NT2/D1 (cell line): ENCODE results near the gene PCNA.

ENCODE experiments used
- SUZ12 ChIP-seq: IDR thresholded peaks from 2 replicates; pipeline ENCODE4 v1.6.1; 2011; ENCODE audit not compliant: insufficient read length, insufficient read depth; ENCODE audit errors: extremely low read depth
- YY1 ChIP-seq: IDR thresholded peaks from 2 replicates; pipeline ENCODE4 v1.6.1; 2011; ENCODE audit not compliant: insufficient read length, insufficient read depth
- ZNF274 ChIP-seq: IDR thresholded peaks from 2 replicates; pipeline ENCODE4 v1.6.1; 2011; ENCODE audit warnings: mild to moderate bottlenecking, low read depth, low read length

- TF ChIP-seq YY1 = no peak
- TF ChIP-seq ZNF274 = no peak
- no peak for TF ChIP-seq SUZ12
These were observed 51.7 kb downstream of the PCNA start for GRCh38 chr20:5067877-5068645.
